Activated CD8-positive, alpha-beta T cell treated with anti-CD3 and anti-CD28 coated beads for 36 hours (primary cell): ENCODE measurements around the gene THADA. TPM values are rescaled to one million over a fixed set of nuclear protein-coding genes. Genes with fewer than 3 reads are reported as not detected.
"Not testable (repeated sequence)": the region's sequence is repeated elsewhere in the genome, so short reads cannot be mapped to it uniquely, and the experiment has no call there.

Experiments
- ATAC-seq: fragments of 200-7000 bp; cut with Tn5 transposase; one replicate; pipeline ENCODE4 v1.10.0; 2021; ENCODE audit warnings: mild to moderate bottlenecking, moderate library complexity
- CTCF ChIA-PET: fragments of 350-600 bp; sonication (Branson Sonifier 250); formaldehyde crosslinking; loops from one replicate; lab custom pipeline; 2021; ENCODE audit warnings: antibody characterized with exemption; lab: Charles Lee
- POLR2A ChIA-PET: fragments of 350-600 bp; sonication (Branson Sonifier 250); formaldehyde crosslinking; loops from one replicate; lab custom pipeline; 2021; ENCODE audit warnings: antibody characterized with exemption; lab: Charles Lee
- DNase-seq: peaks from one replicate; pipeline ENCODE4 v3.0.0-alpha.2; 2020
- H3K27ac Mint-ChIP-seq: one replicate; pipeline ENCODE4 v1.8.0; 2021; ENCODE audit warnings: mild to moderate bottlenecking, mixed read lengths
- H3K27me3 Mint-ChIP-seq: one replicate; pipeline ENCODE4 v1.8.0; 2021; ENCODE audit warnings: mixed read lengths
- H3K36me3 Mint-ChIP-seq: one replicate; pipeline ENCODE4 v1.8.0; 2021; ENCODE audit warnings: low read depth, mixed read lengths
- H3K4me1 Mint-ChIP-seq: one replicate; pipeline ENCODE4 v1.8.0; 2021; ENCODE audit warnings: low read depth, mixed read lengths
- H3K4me3 Mint-ChIP-seq: one replicate; pipeline ENCODE4 v1.8.0; 2021; ENCODE audit warnings: mild to moderate bottlenecking, moderate library complexity, mixed read lengths
- H3K9me3 Mint-ChIP-seq: one replicate; pipeline ENCODE4 v1.8.0; 2021; ENCODE audit warnings: mixed read lengths
- CTCF ChIP-seq: fragments of 200-600 bp; IDR thresholded peaks from one replicate; pipeline ENCODE4 v1.8.0; 2022; ENCODE audit warnings: antibody characterized with exemption, mild to moderate bottlenecking
- intact Hi-C: fragments of 100-400 bp; cut with micrococcal nuclease; formaldehyde crosslinking; loops from one replicate; pipeline ENCODE4 v1.10.0; 2022
- total RNA-seq, 2 experiments: library from RNA; stranded (reverse); gene quantifications; one replicate each; pipeline ENCODE4 v1.2.3, GENCODE V29; 2021

The THADA gene
- total RNA-seq, 2 experiments from 2014 or later = 31.3 to 31.6 TPM

DNA sequence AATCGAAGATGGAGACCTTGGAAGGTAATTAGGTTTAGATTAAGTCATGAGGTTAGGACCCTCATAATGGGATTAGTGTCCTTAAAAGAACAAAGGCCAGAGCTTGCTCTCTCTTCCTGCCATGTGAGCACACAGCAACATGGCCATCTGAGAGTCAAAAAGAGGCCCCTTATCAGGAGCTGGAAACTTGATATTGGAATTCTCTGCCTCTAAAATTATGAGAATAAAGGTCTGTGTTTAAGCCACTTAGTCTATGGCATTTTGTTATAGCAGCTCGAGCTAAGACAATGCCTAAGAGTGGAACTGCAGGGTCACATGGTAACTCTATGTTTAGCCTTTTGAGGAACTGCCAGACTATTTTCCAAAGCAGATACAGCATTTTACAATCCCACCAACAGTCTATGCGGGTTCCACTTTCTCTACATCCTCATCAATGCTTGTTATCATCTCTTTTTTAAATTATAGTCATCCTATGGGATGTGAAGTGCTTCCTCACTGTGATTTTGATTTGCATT is 42.4 kb downstream of the THADA start:
- no peak overlapping the region for H3K27ac Mint-ChIP-seq
- TF ChIP-seq CTCF = no peak
- DNase-seq (no peak), ATAC-seq (no peak)
- H3K4me1 Mint-ChIP-seq = peaks cover 2% of the 10 kb centered on the region
- intact Hi-C loops = no loop called here
- POLR2A ChIA-PET = no interaction called here
- H3K9me3 Mint-ChIP-seq = no peaks in the 10 kb centered on the region
- peaks cover 43% of the 10 kb centered on the region for H3K36me3 Mint-ChIP-seq
- no peaks in the 10 kb centered on the region for H3K27me3 Mint-ChIP-seq
- no peak overlapping the region for H3K4me3 Mint-ChIP-seq
- CTCF ChIA-PET = interaction anchor here (1.0 kb wide), 1 partner anchor 606 kb away, joined by 3 read pairs; no protein-coding TSS in a partner anchor

DNA sequence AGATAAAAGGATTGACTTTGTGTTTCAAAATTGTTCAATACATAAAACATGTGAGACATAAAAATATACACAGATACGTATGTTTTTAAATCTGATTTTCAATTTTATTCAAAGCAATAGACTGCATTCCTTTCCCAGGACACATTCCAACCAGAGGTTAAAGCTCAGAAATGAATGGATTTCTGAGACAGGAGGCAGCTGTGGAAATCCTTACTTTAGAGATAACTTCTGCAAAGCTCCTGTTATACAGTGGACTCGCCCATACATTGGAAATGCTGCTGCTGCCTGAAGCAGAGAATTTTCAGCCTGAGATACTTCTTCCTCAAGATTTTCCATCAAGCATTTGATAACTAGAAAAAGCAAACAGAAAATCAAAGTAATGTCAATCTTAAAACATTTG is 43.8 kb downstream of the THADA start:
- intact Hi-C loops = no loop called here
- H3K4me1 Mint-ChIP-seq = peaks cover 2% of the 10 kb centered on the region
- ATAC-seq = no peak
- TF ChIP-seq CTCF = no peak
- no peaks in the 10 kb centered on the region for H3K9me3 Mint-ChIP-seq
- no peak overlapping the region for H3K27ac Mint-ChIP-seq
- ChIA-PET POLR2A (interaction anchor here (1.0 kb wide), 1 partner anchor 325 kb away, joined by 3 read pairs; the partner anchor contains the start of gene ZFP36L2), CTCF (interaction anchor here (1.5 kb wide), 1 partner anchor 25 kb away, joined by 7 read pairs; no protein-coding TSS in a partner anchor)
- no peaks in the 10 kb centered on the region for H3K27me3 Mint-ChIP-seq
- peaks cover 43% of the 10 kb centered on the region for H3K36me3 Mint-ChIP-seq
- H3K4me3 Mint-ChIP-seq = no peak overlapping the region
- no peak for DNase-seq

DNA sequence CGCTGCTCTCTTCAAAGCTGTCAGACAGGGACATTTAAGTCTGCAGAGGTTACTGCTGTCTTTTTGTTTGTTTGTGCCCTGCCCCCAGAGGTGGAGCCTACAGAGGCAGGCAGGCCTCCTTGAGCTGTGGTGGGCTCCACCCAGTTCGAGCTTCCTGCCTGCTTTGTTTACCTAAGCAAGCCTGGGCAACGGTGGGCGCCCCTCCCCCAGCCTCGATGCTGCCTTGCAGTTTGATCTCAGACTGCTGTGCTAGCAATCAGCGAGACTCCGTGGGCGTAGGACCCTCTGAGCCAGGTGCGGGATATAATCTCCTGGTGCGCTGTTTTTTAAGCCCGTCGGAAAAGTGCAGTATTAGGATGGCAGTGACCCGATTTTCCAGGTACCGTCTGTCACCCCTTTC is 47.5 kb downstream of the THADA start:
- H3K36me3 Mint-ChIP-seq = peaks cover 37% of the 10 kb centered on the region
- CTCF ChIA-PET, H3K27ac Mint-ChIP-seq, POLR2A ChIA-PET, DNase-seq, H3K27me3 Mint-ChIP-seq, intact Hi-C loops, H3K4me1 Mint-ChIP-seq, ATAC-seq, H3K4me3 Mint-ChIP-seq, H3K9me3 Mint-ChIP-seq: not testable (repeated sequence)

DNA sequence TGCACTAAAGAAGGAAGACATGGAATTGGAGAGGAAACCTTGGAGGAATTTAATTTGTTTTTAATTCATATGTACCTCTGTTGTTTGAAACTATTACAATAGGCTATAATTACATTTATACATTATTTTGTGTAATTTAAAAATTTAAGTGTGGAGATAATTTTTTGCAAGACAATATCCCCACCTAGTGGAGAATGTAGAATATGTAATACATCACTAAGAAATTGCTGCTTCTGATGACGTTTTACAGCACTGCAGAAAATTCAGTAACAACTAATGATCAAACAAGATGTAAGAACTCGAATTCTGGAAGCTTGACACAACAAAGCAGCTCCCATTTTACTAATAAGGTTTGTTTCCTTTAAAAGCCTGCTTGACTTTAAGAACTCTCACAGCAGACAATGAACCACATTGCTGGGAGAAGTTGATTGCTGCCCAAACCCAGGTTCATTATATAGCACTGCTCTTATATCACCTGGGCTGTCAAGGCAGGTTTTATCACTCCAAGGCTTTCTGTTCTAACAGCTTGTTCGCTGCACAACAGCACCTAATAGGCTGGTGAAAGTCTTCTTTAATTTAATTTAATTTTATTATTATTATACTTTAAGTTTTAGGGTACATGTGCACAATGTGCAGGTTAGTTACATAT is 53.4 kb downstream of the THADA start:
- no peak for DNase-seq
- peak; percentile 45 for ATAC-seq
- Mint-ChIP-seq H3K27ac (no peak overlapping the region), H3K4me3 (no peak overlapping the region), H3K27me3 (no peaks in the 10 kb centered on the region), H3K36me3 (peaks cover 12% of the 10 kb centered on the region), H3K9me3 (no peaks in the 10 kb centered on the region), H3K4me1 (peaks cover 7% of the 10 kb centered on the region)
- POLR2A ChIA-PET = no interaction called here
- intact Hi-C loops = no loop called here
- CTCF ChIA-PET = interaction anchor here (0.6 to 3.5 kb wide), 11 partner anchors 12 to 595 kb away, joined by 3 to 17 read pairs (median 5); no protein-coding TSS in a partner anchor
- TF ChIP-seq CTCF = peak; percentile 74

DNA sequence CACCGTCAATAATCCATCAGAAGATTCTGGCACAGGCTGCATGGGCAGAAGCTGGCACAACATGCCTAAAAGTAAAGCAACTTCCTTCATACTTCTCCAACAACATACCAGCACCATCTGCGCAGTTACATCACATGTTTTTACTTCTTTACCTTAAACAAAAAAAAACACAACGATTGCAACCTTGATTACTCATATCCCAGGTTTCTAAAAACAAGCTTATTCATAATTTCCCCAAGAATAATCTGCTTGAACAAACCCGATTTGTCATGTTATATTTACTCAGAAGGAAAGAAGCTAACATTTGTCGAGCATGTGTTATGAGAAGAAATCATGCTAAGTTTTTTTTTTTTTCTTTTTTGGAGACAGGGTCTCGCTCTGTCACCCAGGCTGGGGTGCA is 54.7 kb downstream of the THADA start:
- Mint-ChIP-seq H3K4me3 (no peak overlapping the region), H3K9me3 (no peaks in the 10 kb centered on the region), H3K27me3 (no peaks in the 10 kb centered on the region), H3K4me1 (peaks cover 12% of the 10 kb centered on the region), H3K36me3 (peaks cover 13% of the 10 kb centered on the region), H3K27ac (no peak overlapping the region)
- no peak for TF ChIP-seq CTCF
- intact Hi-C loops = no loop called here
- CTCF ChIA-PET = interaction anchor here (0.6 to 3.5 kb wide), 17 partner anchors 10 to 713 kb away, joined by 3 to 17 read pairs (median 4); no protein-coding TSS in a partner anchor
- POLR2A ChIA-PET = interaction anchor here (0.6 kb wide), 2 partner anchors 56 to 313 kb away, joined by 3 read pairs; no protein-coding TSS in a partner anchor
- peak; percentile 39 for ATAC-seq
- DNase-seq = no peak
